Measurements from ENCODE around the gene SDC1.

The SDC1 gene

DNA sequence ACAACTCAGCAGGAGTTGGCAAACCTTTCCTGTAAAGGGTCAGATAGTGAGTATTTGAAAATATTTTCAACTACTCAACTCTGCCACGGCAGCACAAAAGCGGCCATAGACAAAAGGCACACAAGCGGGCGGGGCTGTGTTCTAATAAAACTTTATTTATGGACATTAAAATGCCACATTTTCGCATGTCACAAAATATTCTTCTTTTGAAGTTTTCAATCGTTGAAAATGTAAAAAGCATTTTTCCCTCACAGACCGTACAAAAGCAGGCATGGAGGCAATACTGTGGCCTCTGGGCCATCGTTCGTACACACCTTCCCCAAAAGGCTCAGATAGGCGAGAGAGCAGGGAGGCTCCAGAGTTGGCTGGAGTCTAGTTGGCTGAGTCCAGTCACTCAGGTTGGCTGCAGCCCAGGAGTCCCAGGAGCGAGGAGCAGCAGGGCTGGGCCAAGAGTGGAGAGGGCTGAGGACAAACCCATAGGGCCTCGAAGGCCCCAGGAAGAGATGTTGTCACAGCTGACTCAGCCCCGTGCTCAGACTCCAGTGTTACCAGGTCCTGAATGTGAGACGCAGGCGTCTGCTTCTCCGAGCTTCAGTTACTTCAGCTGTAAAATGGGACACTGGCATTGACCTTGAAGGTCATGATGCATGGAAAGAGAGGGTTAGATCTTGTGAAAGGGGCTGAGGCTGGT, 42.5 kb downstream of the SDC1 start:
- peak; percentile 26 for DNase-seq

- DNase-seq = no peak
These were observed 43.2 kb downstream of the SDC1 start for GRCh38 chr2:20181761-20182160.

- no peak for DNase-seq
These were observed 44.0 kb downstream of the SDC1 start for GRCh38 chr2:20180676-20181648.

- no peak for DNase-seq
These were observed 45.0 kb downstream of the SDC1 start for GRCh38 chr2:20179755-20180594.

DNA sequence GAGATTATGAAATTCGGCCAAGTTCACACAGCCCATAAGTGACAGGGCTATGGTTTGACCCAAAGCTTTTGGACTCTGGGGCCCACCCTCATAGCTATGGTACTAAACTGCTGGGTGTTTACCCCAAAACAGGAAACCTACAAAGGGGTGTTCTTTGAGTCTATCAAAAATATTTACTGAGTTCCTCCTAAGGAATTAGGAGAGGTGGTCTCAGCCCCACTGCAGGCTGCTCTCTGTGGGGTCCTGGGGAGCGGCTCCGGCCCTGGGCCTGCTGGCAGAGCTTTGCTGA, 45.5 kb downstream of the SDC1 start:
- no peak for DNase-seq

DNA sequence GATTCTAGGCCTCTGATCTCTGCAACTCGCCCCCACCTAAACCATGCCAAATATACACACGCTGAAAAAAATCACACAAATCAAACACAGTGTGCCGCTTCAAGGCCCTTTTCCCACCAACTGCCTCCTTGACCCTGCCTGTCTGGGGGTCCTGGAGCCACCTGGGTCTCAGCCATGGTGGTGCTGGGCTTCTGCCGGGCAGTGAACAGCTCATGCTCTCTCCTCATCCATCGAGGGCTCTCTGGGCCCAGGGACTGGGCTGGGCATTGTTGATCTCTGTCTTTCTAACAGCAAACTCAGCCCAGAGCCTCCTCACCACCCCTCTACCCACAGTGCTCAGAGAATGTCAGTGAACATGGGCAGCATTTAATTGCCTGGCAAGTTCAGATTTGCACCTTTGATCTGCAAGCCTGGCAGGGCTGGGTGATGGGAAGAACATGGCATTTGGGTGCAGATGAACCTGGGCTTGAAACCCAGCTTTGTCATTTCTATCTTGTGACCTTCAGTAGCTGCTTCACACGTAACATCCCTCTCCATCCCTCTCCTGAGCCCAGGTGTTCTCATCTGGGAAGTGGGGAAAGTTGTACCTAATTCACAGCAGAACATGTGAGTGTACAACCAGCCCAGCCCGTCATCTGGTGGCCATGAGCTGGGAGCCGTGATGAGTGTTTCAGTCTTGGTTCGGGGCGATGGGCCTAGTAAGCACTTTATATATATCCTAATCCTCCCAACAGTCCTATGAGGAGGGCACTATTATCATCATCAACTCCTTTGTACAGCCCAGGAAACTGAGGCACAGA, 46.1 kb downstream of the SDC1 start:
- no peak for DNase-seq

GRCh38 chr2:20178249-20178607, 46.7 kb downstream of the SDC1 start:
- DNase-seq = no peak

- no peak for DNase-seq
These were observed 47.2 kb downstream of the SDC1 start for GRCh38 chr2:20177556-20178248.

- DNase-seq = no peak
These were observed 48.2 kb downstream of the SDC1 start for GRCh38 chr2:20176760-20177159.

GRCh38 chr2:20175931-20176330, 49.0 kb downstream of the SDC1 start:
- DNase-seq = no peak

GRCh38 chr2:20175267-20175666, 49.7 kb downstream of the SDC1 start:
- DNase-seq = no peak

GRCh38 chr2:20174410-20174809, 50.5 kb downstream of the SDC1 start:
- no peak for DNase-seq

GRCh38 chr2:20173496-20174402, 51.2 kb downstream of the SDC1 start:
- DNase-seq = no peak

DNA sequence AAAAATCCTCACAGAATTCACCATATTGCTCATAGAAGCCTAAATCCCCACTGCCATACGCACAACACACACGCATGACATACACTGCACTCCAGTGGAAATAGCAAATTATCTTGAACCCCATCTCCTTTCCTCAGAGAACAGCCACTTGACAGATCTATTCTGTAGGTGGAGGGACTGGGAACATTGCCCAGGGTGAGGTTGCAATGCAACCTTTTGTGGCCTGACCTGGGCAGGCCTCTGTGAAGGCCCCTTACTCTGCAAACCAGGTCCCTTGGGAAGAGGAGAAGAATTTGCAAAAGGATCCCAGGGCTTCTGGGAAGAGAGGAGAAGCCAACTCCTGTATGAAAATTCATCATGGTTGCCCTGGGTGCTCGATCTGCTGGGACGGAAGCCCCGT, 51.9 kb downstream of the SDC1 start:
- DNase-seq = no peak

DNA sequence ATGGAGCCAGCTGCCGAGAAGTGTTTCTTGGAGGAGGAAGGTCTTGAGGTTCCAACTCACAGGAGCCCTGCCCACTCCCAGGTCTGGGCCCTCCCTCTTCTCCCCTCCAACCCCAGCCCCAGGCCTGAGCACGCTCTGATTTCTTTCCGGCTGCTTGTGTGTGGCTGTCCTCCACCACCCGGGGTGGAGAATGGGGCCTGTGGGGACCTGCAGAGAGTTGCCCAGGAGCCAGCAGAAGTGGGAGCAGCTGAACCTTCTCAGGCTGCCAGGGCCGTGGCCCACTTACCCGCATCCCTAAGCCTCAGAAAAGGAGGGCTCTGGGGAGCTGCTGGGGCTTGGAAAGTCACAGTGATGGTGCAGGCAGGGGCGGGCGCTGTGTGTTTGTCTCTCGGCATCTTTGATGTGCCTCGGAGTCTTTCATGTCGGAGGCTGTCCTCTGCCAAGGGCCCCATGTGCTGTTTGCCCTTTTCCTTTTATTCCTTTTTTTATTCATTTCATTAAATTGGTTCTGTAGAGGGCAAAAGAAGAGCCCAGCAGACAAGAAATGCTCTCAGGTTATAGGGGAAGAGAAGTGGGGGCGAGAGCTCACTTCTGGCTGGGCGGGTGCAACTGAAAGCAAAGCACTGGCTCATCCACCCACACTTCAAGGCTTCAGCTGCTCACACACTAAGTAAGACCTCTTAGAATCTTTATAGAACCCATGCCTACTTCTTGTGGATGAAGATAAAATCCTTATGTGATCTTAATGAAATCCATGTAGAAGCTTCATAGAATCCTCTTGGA, 52.5 kb downstream of the SDC1 start:
- no peak for DNase-seq

GRCh38 chr2:20171445-20171977, 53.4 kb downstream of the SDC1 start:
- no peak for DNase-seq

DNA sequence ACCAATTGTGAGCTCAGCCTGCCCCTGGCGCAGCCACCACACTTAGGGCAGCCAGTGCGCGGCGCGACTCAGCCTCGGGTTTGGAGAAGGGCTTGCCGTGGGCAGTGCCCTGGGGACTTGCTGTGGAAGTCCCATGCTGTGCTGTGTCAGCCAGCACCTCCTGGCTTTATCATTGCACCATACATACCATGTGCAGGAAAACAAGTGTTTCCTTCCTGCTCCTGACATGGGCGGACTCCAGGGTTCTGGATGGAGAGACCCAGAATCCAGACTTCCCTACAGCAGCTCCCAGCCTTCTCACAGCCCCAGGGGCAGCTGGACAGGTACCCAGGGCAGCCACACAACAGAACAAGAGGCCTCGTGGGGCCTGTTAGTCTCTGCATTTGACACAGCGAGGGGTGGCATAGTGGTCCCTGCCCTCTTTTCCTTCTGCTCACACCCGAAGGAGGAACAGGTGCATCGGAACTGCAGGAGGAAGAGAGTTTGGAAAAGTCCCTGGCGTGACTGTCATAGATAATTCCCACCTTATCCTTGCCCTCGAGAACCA, 54.2 kb downstream of the SDC1 start:
- DNase-seq = no peak

DNA sequence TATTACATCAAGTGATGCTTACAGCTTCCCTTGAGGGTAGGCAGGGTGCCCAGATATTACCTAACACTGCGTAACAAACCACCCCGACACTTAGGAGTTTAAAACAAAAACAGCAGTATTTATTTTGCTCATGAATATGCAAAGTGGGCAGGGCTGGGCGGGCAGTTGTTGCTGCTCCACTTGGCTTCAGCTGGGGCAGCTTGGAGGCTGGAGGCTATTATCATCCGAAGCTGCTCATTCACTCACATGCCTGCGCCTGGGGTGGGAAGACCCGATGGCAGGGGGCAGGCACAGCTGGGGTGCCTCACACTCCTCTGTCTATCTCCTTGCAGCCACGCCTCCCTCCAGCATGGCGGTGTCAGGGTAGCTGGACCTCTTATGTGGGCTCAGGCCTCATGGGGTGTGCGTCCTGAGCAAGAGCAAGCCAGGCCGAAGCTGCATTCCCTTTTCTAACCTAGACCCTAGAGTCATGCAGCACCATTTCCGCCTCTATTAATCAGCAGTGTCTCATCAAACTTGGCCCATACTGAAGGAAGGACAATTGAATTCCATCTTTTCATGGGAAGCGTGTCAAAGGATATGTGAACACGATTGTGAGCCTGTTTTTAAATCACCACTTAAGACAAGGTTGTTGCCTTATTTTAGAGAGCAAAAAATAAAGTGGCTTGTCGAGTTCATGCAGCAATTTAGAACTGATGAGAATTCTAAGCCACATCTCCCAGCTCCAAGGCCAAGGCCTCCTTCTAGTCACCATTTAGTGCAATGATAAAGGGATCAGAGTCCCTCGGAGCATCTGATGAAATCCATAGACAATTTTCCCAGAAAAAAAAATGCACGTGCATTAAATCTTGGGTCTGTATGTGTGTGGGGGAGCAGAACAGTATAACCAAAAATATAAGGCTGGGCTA, 54.9 kb downstream of the SDC1 start:
- no peak for DNase-seq

Measured in left hindlimb (tissue), 1 donor.